IMR-90 (cell line): Measurements from ENCODE around the gene GPRIN3.

Experiments
- RCOR1 ChIP-seq: IDR thresholded peaks from 2 replicates; pipeline ENCODE4 v1.6.1; 2012; ENCODE audit warnings: mild to moderate bottlenecking, low read length, improper control_type of control experiment; ENCODE audit not compliant: insufficient replicate concordance
- TF ChIP-seq, protein P1 (sequence below): conservative IDR thresholded peaks from 2 replicates; pipeline ENCODE4 v1.5.1; 2012; ENCODE audit warnings: mild to moderate bottlenecking, low read depth, low read length, improper control_type of control experiment
- TF ChIP-seq, protein P2 (sequence below): fragments of 150-350 bp; IDR thresholded peaks from 2 replicates; pipeline ENCODE4 v1.6.1; 2016; ENCODE audit warnings: low read depth, mild to moderate bottlenecking, low read length, moderate library complexity, borderline replicate concordance

DNA sequence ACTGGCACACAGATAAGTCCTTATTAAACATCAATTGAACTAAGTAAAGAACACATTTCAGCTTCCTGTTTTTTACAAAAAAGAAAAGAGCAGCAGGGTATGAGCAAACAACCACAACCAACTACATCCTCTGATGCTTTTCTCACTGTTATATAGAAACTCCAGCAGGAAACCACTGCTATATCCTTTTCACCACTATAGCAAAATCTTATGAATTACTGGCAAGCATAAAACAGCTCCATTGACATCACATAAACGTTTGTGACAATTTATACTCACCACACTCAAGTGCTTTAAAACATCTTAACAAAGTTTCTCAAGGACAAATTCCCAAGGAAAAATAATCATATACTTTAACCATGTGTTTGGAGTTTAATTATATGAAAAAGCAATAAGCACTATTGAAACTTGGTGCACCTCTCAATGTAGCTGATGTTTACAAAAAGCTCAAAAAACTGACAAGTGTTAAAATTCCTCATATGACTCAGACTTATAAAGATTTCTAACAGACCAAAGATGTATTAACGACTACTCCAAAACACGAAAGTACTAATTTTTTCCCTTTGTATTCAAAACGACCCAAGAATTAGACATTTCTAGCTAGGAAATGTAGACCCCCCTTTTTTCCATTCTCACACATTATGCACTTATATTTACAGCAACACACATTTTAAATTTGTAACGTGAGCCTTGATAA lies 12.9 kb downstream of the GPRIN3 start:
- TF ChIP-seq, protein P1, sequence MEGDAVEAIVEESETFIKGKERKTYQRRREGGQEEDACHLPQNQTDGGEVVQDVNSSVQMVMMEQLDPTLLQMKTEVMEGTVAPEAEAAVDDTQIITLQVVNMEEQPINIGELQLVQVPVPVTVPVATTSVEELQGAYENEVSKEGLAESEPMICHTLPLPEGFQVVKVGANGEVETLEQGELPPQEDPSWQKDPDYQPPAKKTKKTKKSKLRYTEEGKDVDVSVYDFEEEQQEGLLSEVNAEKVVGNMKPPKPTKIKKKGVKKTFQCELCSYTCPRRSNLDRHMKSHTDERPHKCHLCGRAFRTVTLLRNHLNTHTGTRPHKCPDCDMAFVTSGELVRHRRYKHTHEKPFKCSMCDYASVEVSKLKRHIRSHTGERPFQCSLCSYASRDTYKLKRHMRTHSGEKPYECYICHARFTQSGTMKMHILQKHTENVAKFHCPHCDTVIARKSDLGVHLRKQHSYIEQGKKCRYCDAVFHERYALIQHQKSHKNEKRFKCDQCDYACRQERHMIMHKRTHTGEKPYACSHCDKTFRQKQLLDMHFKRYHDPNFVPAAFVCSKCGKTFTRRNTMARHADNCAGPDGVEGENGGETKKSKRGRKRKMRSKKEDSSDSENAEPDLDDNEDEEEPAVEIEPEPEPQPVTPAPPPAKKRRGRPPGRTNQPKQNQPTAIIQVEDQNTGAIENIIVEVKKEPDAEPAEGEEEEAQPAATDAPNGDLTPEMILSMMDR, result no peak
- no peak for TF ChIP-seq RCOR1
- TF ChIP-seq, protein P2, sequence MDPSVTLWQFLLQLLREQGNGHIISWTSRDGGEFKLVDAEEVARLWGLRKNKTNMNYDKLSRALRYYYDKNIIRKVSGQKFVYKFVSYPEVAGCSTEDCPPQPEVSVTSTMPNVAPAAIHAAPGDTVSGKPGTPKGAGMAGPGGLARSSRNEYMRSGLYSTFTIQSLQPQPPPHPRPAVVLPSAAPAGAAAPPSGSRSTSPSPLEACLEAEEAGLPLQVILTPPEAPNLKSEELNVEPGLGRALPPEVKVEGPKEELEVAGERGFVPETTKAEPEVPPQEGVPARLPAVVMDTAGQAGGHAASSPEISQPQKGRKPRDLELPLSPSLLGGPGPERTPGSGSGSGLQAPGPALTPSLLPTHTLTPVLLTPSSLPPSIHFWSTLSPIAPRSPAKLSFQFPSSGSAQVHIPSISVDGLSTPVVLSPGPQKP, result no peak
